SK-N-MC (cell line): Measurements from ENCODE around the gene WFDC2.

Experiments used
- DNase-seq: peaks from one replicate; pipeline ENCODE4 v3.0.0-alpha.2; 2011; ENCODE audit warnings: low read depth, low spot score
- H3K27ac ChIP-seq: fragments of 200-600 bp; sonication (generic); 2 replicates; pipeline ENCODE4 v1.5.1; 2016; ENCODE audit warnings: mixed run types
- H3K36me3 ChIP-seq: fragments of 200-600 bp; sonication (generic); 2 replicates; pipeline ENCODE4 v1.6.1; 2017; ENCODE audit warnings: antibody characterized with exemption, low read length, mixed read lengths; ENCODE audit not compliant: insufficient read depth
- H3K4me3 ChIP-seq: fragments of 200-600 bp; sonication (generic); 2 replicates; pipeline ENCODE4 v1.5.1; 2016
- H3K9ac ChIP-seq: fragments of 200-600 bp; sonication (generic); 2 replicates; pipeline ENCODE4 v1.8.0; 2017; ENCODE audit warnings: mixed run types, mixed read lengths; ENCODE audit not compliant: insufficient read length
- H3K9me3 ChIP-seq: fragments of 200-600 bp; sonication (generic); 2 replicates; pipeline ENCODE4 v1.6.1; 2017; ENCODE audit warnings: low read depth, mild to moderate bottlenecking, antibody characterized with exemption, low read length, moderate library complexity, mixed read lengths
- EZH2 ChIP-seq: fragments of 200-600 bp; sonication (generic); IDR thresholded peaks from one replicate; pipeline ENCODE4 v1.6.1; 2017; ENCODE audit warnings: antibody characterized with exemption
- FOXP2 ChIP-seq: optimal IDR thresholded peaks from 2 replicates; pipeline ENCODE3; 2011; ENCODE audit warnings: mild to moderate bottlenecking, moderate library complexity; ENCODE audit not compliant: insufficient read depth; ENCODE audit errors: extremely low read length, control extremely low read depth
- POLR2AphosphoS5 ChIP-seq: IDR thresholded peaks from 2 replicates; pipeline ENCODE4 v1.6.1; 2012; ENCODE audit warnings: mild to moderate bottlenecking, low read depth, low read length, borderline replicate concordance

The WFDC2 gene

DNA sequence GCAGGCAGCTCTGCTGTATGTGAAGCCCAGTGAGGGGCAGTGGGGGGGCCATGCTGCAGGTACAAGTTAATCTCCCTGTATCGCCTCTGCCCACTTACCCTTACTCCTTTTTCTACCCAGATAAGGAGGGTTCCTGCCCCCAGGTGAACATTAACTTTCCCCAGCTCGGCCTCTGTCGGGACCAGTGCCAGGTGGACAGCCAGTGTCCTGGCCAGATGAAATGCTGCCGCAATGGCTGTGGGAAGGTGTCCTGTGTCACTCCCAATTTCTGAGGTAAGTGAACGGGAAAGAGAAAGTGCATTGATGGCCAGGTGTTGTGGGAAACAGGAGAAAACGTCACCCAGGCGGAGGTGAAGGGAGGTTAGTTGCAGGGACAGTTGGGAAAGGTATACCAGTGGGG lies 10.3 kb downstream of the WFDC2 start:
- no peak for TF ChIP-seq EZH2
- no peak for TF ChIP-seq POLR2AphosphoS5
- no peak for TF ChIP-seq FOXP2
- H3K9ac ChIP-seq: no peak overlapping the region
- no peaks in the 10 kb centered on the region for H3K9me3 ChIP-seq
- no peak overlapping the region for H3K4me3 ChIP-seq
- no peaks in the 10 kb centered on the region for H3K36me3 ChIP-seq
- no peak for DNase-seq
- H3K27ac ChIP-seq: no peak overlapping the region

DNA sequence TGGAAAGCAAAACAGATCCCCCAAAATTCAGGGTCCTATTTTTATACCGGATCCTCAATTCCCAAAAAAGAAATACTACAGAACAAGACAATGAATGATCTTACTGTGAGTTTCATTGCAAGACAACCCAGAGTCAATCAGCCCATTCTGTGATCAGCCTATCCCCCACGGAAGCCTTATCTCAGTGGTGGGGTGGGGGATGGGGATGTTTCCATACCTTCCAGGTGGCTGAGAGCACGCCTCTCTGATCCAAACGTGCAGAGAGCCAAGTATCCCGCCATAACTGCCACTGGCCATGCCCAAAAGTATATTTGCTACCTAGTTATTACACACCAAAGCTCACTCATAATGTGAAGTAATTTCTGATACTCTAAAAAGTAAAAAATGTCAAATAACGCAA lies 15.1 kb downstream of the WFDC2 start:
- Histone ChIP-seq H3K9ac (no peak overlapping the region), H3K27ac (no peak overlapping the region), H3K9me3 (no peaks in the 10 kb centered on the region), H3K4me3 (no peak overlapping the region), H3K36me3 (no peaks in the 10 kb centered on the region)
- TF ChIP-seq POLR2AphosphoS5: no peak
- TF ChIP-seq FOXP2: no peak
- no peak for TF ChIP-seq EZH2
- no peak for DNase-seq

- DNase-seq: no peak
- H3K36me3 ChIP-seq: no peaks in the 10 kb centered on the region
- no peaks in the 10 kb centered on the region for H3K9me3 ChIP-seq
- no peak overlapping the region for H3K9ac ChIP-seq
- no peak overlapping the region for H3K4me3 ChIP-seq
- TF ChIP-seq POLR2AphosphoS5: no peak
- no peak for TF ChIP-seq EZH2
- no peak for TF ChIP-seq FOXP2
- H3K27ac ChIP-seq: no peak overlapping the region
These were observed 15.8 kb downstream of the WFDC2 start for GRCh38 chr20:45485388-45485787.

DNA sequence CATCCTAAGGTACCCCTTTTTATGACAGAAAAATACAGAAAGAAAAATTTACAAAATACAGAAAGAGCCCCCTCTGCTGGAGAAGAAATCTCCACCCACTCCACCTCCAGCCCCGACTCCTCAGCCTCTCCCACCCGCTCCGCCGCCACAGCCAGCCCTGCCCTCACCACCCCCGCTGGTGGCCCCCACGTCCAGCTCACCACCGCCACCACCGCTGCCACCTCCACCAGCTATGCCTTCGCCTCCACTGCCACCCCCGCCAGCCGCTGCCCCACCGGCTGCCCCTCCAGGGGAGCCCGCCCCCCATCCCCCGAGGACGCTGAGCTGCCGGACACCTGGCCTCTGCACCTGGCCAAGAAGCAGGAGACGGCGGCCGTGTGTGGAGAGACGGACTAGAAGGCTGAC lies 17.7 kb downstream of the WFDC2 start:
- H3K4me3 ChIP-seq: no peak overlapping the region
- DNase-seq: no peak

DNA sequence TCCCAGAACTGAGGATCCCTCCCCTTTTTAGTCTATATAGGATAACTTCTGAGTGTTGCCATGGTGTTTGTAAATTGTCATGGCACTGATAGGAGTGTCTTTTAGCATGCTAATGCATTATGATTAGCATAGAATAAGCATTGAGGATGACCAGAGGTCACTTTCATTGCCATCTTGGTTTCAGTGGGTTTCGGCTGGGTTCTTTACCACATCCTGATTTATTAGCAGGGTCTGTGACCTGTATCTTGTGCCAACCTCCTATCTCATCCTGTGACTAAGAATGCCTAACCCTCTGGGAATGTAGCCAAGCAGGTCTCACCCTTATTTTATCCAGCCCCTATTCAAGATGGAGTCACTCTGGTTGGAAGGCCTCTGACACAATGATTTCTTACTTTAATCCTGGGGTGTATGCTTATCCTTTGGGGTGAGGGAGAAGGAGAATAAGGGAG lies 19.6 kb downstream of the WFDC2 start:
- TF ChIP-seq POLR2AphosphoS5 (no peak), FOXP2 (no peak), EZH2 (no peak)
- H3K9ac ChIP-seq: no peak overlapping the region
- H3K27ac ChIP-seq: no peak overlapping the region
- DNase-seq: no peak
- no peaks in the 10 kb centered on the region for H3K9me3 ChIP-seq
- H3K4me3 ChIP-seq: no peak overlapping the region
- no peaks in the 10 kb centered on the region for H3K36me3 ChIP-seq

More for the DNA sequence above, 17.7 kb downstream of the WFDC2 start:
- Histone ChIP-seq H3K36me3 (no peaks in the 10 kb centered on the region), H3K27ac (no peak overlapping the region), H3K9ac (no peak overlapping the region), H3K9me3 (no peaks in the 10 kb centered on the region)
- TF ChIP-seq EZH2 (no peak), POLR2AphosphoS5 (no peak), FOXP2 (no peak)

GRCh38 chr20:45495501-45495941 lies 26.0 kb downstream of the WFDC2 start:
- Histone ChIP-seq H3K9ac (no peak overlapping the region), H3K4me3 (no peak overlapping the region), H3K27ac (no peak overlapping the region), H3K9me3 (no peaks in the 10 kb centered on the region), H3K36me3 (no peaks in the 10 kb centered on the region)
- TF ChIP-seq POLR2AphosphoS5: no peak
- TF ChIP-seq FOXP2: no peak
- no peak for TF ChIP-seq EZH2
- no peak for DNase-seq

DNA sequence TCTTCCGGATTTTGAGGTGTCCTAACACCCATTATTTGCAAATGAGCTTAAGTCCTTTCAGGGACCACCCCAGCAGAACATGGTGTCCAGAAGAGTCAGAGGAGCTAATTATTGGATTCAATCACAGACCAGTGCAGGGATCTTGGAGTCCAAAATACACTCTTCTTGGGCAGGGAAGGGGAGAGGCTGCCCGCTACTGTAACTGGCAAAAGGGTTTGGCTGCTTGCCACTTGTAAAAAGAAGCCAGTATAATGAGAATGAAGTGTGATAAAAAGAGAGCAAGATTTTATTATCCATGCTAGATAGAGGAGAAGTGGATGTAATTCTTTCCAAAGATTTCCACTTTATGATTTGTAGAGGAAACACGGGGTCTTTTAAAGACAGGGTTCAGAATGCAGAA lies 26.6 kb downstream of the WFDC2 start:
- H3K9ac ChIP-seq: no peak overlapping the region
- DNase-seq: no peak
- no peaks in the 10 kb centered on the region for H3K9me3 ChIP-seq
- H3K4me3 ChIP-seq: no peak overlapping the region
- no peak overlapping the region for H3K27ac ChIP-seq
- no peaks in the 10 kb centered on the region for H3K36me3 ChIP-seq
- TF ChIP-seq EZH2: no peak
- TF ChIP-seq FOXP2: no peak
- no peak for TF ChIP-seq POLR2AphosphoS5

DNA sequence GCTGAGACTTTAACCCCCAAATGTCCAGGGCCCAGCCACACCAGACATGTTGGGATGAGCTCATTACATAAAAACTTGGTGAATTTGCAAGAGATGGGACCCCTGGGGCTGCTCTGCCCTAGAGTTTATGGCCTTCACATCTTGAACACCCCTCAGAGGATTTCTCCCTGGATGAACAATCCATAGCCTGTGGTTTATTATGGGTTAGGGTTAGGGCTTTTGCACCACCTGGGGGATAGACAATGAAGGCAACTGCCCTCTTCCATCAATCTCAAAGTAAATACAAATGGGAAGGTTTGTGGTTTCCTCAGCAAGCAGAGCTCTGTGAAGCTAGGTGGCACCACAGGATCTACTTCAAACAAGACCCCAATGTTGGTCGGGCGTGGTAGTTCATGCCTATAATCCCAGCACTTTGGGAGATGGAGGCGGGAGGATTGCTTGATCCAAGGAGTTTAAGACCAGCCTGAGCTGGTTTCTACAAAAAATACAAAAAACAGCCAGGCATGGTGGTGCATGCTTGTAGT lies 28.5 kb downstream of the WFDC2 start:
- no peak for TF ChIP-seq POLR2AphosphoS5
- no peak for TF ChIP-seq FOXP2
- no peak for TF ChIP-seq EZH2
- Histone ChIP-seq H3K27ac (no peak overlapping the region), H3K9me3 (no peaks in the 10 kb centered on the region), H3K36me3 (no peaks in the 10 kb centered on the region), H3K4me3 (no peak overlapping the region), H3K9ac (no peak overlapping the region)
- no peak for DNase-seq

DNA sequence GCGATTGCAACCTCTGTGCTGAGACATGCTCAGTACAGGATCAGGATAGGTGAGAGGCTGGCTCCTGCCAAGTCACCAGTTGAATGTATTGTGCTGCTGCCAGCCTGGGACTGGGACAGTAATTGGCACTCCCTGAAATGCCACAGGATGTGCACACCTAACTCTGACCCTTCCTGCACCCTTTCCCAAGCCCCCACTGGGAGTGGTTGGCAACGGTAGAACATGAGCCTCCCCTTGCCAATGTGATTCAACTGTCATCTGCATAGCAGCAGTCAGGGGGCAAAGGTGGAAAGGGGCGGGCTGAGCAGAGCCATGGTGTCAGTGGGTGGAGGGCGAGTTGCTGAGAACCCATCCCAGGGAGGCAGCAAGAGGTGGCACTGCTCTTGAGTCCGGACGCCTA lies 30.5 kb downstream of the WFDC2 start:
- H3K27ac ChIP-seq: no peak overlapping the region
- H3K9me3 ChIP-seq: no peaks in the 10 kb centered on the region
- H3K4me3 ChIP-seq: no peak overlapping the region
- H3K36me3 ChIP-seq: no peaks in the 10 kb centered on the region
- no peak for DNase-seq
- no peak overlapping the region for H3K9ac ChIP-seq
- TF ChIP-seq EZH2 (no peak), FOXP2 (no peak), POLR2AphosphoS5 (no peak)

- Histone ChIP-seq H3K27ac (no peak overlapping the region), H3K9me3 (no peaks in the 10 kb centered on the region), H3K4me3 (no peak overlapping the region), H3K9ac (no peak overlapping the region), H3K36me3 (no peaks in the 10 kb centered on the region)
- TF ChIP-seq POLR2AphosphoS5: no peak
- no peak for TF ChIP-seq EZH2
- TF ChIP-seq FOXP2: no peak
- no peak for DNase-seq
These were observed 32.0 kb downstream of the WFDC2 start for GRCh38 chr20:45501600-45501999.
